WERI-Rb-1 (cell line): Measurements from ENCODE around the gene PRPF38B.
"Not testable (repeated sequence)": the region's sequence is repeated elsewhere in the genome, so short reads cannot be mapped to it uniquely, and the experiment has no call there.

Source experiments
- DNase-seq: peaks from one replicate; pipeline ENCODE4 v3.0.0-alpha.2; 2020
- H3K27ac ChIP-seq: fragments of 250-450 bp; sonication (Bioruptor Pico); 2 replicates; pipeline ENCODE4 v1.5.1; 2020; ENCODE audit warnings: mild to moderate bottlenecking, moderate library complexity
- H3K27me3 ChIP-seq: fragments of 250-450 bp; sonication (Bioruptor Pico); 2 replicates; pipeline ENCODE4 v1.5.1; 2021; ENCODE audit warnings: mild to moderate bottlenecking, low read depth, moderate library complexity; ENCODE audit not compliant: insufficient read depth, severe bottlenecking
- H3K36me3 ChIP-seq: fragments of 250-450 bp; sonication (Bioruptor Pico); 2 replicates; pipeline ENCODE4 v1.5.1; 2020; ENCODE audit warnings: mild to moderate bottlenecking, moderate library complexity
- H3K4me3 ChIP-seq: 2 replicates; pipeline ENCODE4 v1.5.1; 2011; ENCODE audit warnings: low read depth, mild to moderate bottlenecking, control low read depth, low read length
- H3K9me3 ChIP-seq: fragments of 250-450 bp; sonication (Bioruptor Pico); 2 replicates; pipeline ENCODE4 v1.5.1; 2021; ENCODE audit warnings: mild to moderate bottlenecking, moderate library complexity; ENCODE audit not compliant: severe bottlenecking
- TF ChIP-seq, protein P1 (sequence below): IDR thresholded peaks from 2 replicates; pipeline ENCODE4 v1.5.1; 2011; ENCODE audit warnings: low read depth, mild to moderate bottlenecking, control low read depth, inconsistent platforms, low read length

PRPF38B gene

DNA sequence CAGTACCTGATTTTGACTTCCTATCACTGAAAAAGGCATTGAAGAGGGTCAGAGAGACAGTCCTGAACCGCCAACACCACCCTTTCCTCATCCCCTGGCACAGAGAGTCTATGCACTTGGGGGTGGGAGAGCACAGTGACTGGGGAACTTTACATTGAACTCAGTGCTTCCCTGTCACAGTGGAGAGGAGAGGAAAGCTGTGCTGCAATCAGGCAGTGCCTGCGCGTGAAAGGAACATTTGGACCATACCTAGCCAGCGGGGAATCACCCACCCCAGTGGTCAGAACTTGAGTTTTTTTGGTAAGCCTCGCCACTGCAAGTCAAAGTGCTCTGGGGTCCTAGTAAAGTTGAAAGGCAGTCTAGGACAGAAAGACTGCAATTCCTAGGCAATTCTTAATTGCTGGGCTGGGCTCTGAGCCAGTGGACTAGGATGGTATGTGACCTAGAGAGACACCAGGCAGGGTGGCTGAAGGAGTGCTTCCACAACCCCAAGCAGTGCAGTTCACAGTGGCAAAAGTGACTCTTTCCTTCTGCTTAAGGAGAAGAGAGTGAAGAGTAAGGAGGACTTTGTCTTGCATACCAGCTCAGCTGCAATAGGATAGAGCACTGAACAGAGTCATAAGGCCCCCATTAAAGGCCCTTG, 21.9 kb upstream of the PRPF38B start:
- no peaks in the 10 kb centered on the region for H3K27me3 ChIP-seq
- no peak overlapping the region for H3K27ac ChIP-seq
- DNase-seq, result no peak
- H3K36me3 ChIP-seq, result no peaks in the 10 kb centered on the region
- TF ChIP-seq, protein P1, sequence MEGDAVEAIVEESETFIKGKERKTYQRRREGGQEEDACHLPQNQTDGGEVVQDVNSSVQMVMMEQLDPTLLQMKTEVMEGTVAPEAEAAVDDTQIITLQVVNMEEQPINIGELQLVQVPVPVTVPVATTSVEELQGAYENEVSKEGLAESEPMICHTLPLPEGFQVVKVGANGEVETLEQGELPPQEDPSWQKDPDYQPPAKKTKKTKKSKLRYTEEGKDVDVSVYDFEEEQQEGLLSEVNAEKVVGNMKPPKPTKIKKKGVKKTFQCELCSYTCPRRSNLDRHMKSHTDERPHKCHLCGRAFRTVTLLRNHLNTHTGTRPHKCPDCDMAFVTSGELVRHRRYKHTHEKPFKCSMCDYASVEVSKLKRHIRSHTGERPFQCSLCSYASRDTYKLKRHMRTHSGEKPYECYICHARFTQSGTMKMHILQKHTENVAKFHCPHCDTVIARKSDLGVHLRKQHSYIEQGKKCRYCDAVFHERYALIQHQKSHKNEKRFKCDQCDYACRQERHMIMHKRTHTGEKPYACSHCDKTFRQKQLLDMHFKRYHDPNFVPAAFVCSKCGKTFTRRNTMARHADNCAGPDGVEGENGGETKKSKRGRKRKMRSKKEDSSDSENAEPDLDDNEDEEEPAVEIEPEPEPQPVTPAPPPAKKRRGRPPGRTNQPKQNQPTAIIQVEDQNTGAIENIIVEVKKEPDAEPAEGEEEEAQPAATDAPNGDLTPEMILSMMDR, result no peak
- no peak overlapping the region for H3K4me3 ChIP-seq
- no peaks in the 10 kb centered on the region for H3K9me3 ChIP-seq

GRCh38 chr1:108671143-108671542, 21.0 kb upstream of the PRPF38B start:
- TF ChIP-seq, protein P1, result no peak
- Histone ChIP-seq H3K9me3 (no peaks in the 10 kb centered on the region), H3K36me3 (no peaks in the 10 kb centered on the region), H3K4me3 (no peak overlapping the region), H3K27me3 (no peaks in the 10 kb centered on the region), H3K27ac (no peak overlapping the region)
- DNase-seq, result no peak

DNA sequence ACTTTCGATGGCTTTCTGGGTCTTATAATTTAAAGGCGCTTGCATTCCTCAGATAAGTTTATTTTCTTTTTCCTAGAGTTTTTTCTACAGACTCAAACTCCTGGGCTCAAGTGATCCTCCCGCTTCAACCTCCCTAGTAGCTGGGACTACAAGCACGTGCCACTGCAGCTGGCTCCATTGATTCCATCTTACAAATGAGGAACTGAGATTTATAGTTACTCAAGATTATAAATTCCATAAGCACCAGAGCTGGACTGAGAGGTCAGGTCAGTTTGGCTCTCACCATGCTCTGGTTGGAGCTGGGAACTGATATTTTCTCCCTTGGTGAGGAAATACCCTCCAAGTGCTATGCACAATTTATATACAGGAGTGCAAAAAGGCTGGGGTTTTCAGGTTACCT, 13.4 kb upstream of the PRPF38B start:
- H3K27ac ChIP-seq, result no peak overlapping the region
- TF ChIP-seq, protein P1, result no peak
- H3K27me3 ChIP-seq, result no peaks in the 10 kb centered on the region
- peaks cover 3% of the 10 kb centered on the region for H3K9me3 ChIP-seq
- no peak for DNase-seq
- no peaks in the 10 kb centered on the region for H3K36me3 ChIP-seq
- no peak overlapping the region for H3K4me3 ChIP-seq

DNA sequence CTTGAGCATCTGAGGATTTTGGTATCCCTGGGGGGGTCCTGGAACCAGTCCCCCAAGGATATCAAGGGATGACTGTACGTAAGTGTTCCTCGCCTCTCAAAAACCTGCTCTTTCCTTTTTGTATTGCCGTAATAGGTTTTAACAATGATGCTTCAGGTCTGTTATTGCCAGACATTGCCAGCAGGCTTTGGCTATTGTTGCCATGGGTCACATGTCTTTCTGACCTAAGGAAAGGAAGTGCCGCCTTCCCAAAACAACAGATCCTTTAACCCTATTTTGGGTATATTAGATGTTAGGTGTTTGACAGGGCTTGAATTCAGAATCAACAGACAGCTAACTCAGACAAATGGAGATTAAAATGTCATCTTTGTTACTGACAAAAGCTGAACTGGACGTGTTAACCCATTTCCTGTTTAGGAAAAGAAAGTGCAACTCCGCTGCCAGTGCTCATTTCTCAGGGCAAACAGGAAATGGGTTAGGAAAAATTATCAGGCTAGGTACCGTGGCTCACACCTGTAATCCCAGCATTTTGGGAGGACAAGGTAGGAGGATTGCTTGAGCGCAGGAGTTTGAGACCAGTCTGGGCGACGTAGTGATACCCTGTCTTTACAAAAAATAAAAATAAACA, 12.4 kb upstream of the PRPF38B start:
- Histone ChIP-seq H3K4me3 (no peak overlapping the region), H3K27me3 (no peaks in the 10 kb centered on the region), H3K36me3 (no peaks in the 10 kb centered on the region), H3K27ac (no peak overlapping the region), H3K9me3 (peaks cover 3% of the 10 kb centered on the region)
- TF ChIP-seq, protein P1, result no peak
- DNase-seq, result no peak

DNA sequence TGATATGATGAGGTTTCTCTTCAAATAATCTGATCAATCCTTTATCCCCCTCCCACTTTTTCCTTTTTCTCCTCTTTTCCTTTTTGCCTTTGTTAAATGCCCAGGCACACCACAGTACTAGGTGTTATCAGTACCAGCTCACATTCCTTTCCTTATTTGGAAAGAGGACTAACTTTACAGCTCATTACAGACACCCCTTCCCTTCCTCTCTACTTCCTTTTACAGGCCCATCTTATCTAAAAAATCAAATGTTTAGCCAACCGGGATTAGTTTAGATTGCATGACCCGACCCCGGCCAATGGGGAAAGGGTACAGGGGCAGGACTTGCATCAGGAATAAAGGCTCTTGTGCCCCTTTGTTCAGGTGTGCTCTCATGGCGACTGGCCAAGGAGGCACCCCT, 10.4 kb upstream of the PRPF38B start:
- not testable (repeated sequence) for H3K36me3 ChIP-seq, H3K9me3 ChIP-seq, H3K27me3 ChIP-seq, DNase-seq, H3K27ac ChIP-seq, H3K4me3 ChIP-seq

DNA sequence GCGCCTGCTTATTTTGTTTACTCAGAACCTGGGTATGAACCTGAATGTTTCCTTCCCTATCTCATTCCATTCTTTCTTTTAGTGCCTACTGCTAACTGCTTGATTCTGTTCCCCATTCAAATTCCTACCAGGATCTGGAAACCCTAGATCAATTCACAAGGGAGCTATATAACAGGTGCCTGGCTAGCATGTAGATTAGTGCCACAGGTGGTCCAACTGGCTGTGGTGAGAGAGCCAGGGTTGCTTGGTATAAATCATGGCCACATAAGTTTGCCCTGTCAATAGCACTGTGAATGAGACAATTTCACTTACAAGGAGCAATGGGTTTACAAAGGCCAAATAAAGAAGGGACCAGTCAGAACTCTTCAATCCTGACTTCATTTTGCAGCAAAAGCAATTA, 6.6 kb upstream of the PRPF38B start:
- Histone ChIP-seq H3K36me3 (no peaks in the 10 kb centered on the region), H3K27me3 (no peaks in the 10 kb centered on the region), H3K9me3 (no peaks in the 10 kb centered on the region), H3K27ac (no peak overlapping the region), H3K4me3 (no peak overlapping the region)
- no peak for DNase-seq
- TF ChIP-seq, protein P1, result no peak
